ENCODE results near the gene OR1L8. TPM values are rescaled to one million over a fixed set of nuclear protein-coding genes. Genes with fewer than 3 reads are reported as not detected.
A peak's percentile ranks its signal among the peaks of the same experiment; 100 is the strongest.
"Not testable (repeated sequence)": the region's sequence is repeated elsewhere in the genome, so short reads cannot be mapped to it uniquely, and the experiment has no call there.

Gene OR1L8
- not detected in 2 replicates for total RNA-seq

GRCh38 chr9:122583284-122583683 lies at the start of gene OR1L8:
Gene OR1L8, minus strand, starts transcription at chr9:122583384. Its CDS starts 14,907 bp downstream, at chr9:122568477.
- not testable (repeated sequence) for H3K4me3 Mint-ChIP-seq, H3K9me3 Mint-ChIP-seq

GRCh38 chr9:122619996-122620395 lies 36.8 kb upstream of the OR1L8 start:
- H3K27ac Mint-ChIP-seq, result no peak overlapping the region
- H3K4me3 Mint-ChIP-seq, result no peak overlapping the region
- intact Hi-C loops (cut with micrococcal nuclease), result no loop called here
- DNase-seq, result no peak
- H3K4me1 Mint-ChIP-seq, result no peaks in the 10 kb centered on the region
- H3K27me3 Mint-ChIP-seq, result no peaks in the 10 kb centered on the region
- no peaks in the 10 kb centered on the region for H3K36me3 Mint-ChIP-seq (ENCODE audit: low read depth)
- H3K9me3 Mint-ChIP-seq, result no peaks in the 10 kb centered on the region

More at GRCh38 chr9:122583284-122583683, at the start of gene OR1L8:
- intact Hi-C loops (cut with micrococcal nuclease); H3K4me1 Mint-ChIP-seq; H3K27me3 Mint-ChIP-seq; H3K27ac Mint-ChIP-seq; H3K36me3 Mint-ChIP-seq (ENCODE audit: low read depth); DNase-seq: not testable (repeated sequence)

GRCh38 chr9:122614362-122614761 lies 31.2 kb upstream of the OR1L8 start, which contains the start of gene OR1Q1:
Gene OR1Q1, plus strand, starts transcription at chr9:122614738. Its CDS starts 0 bp downstream, at chr9:122614738.
- Mint-ChIP-seq H3K36me3 (ENCODE audit: low read depth) (no peaks in the 10 kb centered on the region), H3K9me3 (no peaks in the 10 kb centered on the region), H3K27me3 (no peaks in the 10 kb centered on the region), H3K4me3 (no peak within 1 kb of the TSS), H3K27ac (no peak within 1 kb of the TSS), H3K4me1 (no peaks in the 10 kb centered on the region)
- intact Hi-C loops (cut with micrococcal nuclease), result no loop called here
- no peak for DNase-seq

- no peak overlapping the region for H3K4me3 Mint-ChIP-seq
- no peaks in the 10 kb centered on the region for H3K4me1 Mint-ChIP-seq
- no peaks in the 10 kb centered on the region for H3K9me3 Mint-ChIP-seq
- H3K27ac Mint-ChIP-seq, result no peak overlapping the region
- intact Hi-C loops (cut with micrococcal nuclease), result no loop called here
- DNase-seq, result no peak
- H3K27me3 Mint-ChIP-seq, result no peaks in the 10 kb centered on the region
- no peaks in the 10 kb centered on the region for H3K36me3 Mint-ChIP-seq (ENCODE audit: low read depth)
These were observed 26.6 kb upstream of the OR1L8 start for GRCh38 chr9:122609804-122610203.

GRCh38 chr9:122606587-122606986 lies 23.4 kb upstream of the OR1L8 start:
- DNase-seq, result no peak
- no peaks in the 10 kb centered on the region for H3K4me1 Mint-ChIP-seq
- intact Hi-C loops (cut with micrococcal nuclease), result no loop called here
- H3K9me3 Mint-ChIP-seq, result no peaks in the 10 kb centered on the region
- H3K27ac Mint-ChIP-seq, result no peak overlapping the region
- H3K4me3 Mint-ChIP-seq, result no peak overlapping the region
- no peaks in the 10 kb centered on the region for H3K36me3 Mint-ChIP-seq (ENCODE audit: low read depth)
- H3K27me3 Mint-ChIP-seq, result no peaks in the 10 kb centered on the region

- Mint-ChIP-seq H3K4me1 (no peaks in the 10 kb centered on the region), H3K27ac (no peak overlapping the region), H3K4me3 (no peak overlapping the region), H3K36me3 (ENCODE audit: low read depth) (no peaks in the 10 kb centered on the region), H3K9me3 (no peaks in the 10 kb centered on the region), H3K27me3 (no peaks in the 10 kb centered on the region)
- intact Hi-C loops (cut with micrococcal nuclease), result no loop called here
- DNase-seq, result no peak
These were observed 22.5 kb upstream of the OR1L8 start for GRCh38 chr9:122605691-122606090.

GRCh38 chr9:122580360-122580759 lies 2.8 kb downstream of the OR1L8 start:
- Mint-ChIP-seq H3K36me3 (ENCODE audit: low read depth) (no peaks in the 10 kb centered on the region), H3K9me3 (no peaks in the 10 kb centered on the region), H3K27me3 (peaks cover 6% of the 10 kb centered on the region), H3K4me3 (no peak overlapping the region), H3K27ac (no peak overlapping the region), H3K4me1 (no peaks in the 10 kb centered on the region)
- DNase-seq, result no peak
- intact Hi-C loops (cut with micrococcal nuclease), result no loop called here

GRCh38 chr9:122579874-122580273 lies 3.3 kb downstream of the OR1L8 start:
- no peak for DNase-seq
- Mint-ChIP-seq H3K27me3 (peaks cover 5% of the 10 kb centered on the region), H3K27ac (no peak overlapping the region), H3K4me1 (no peaks in the 10 kb centered on the region), H3K36me3 (ENCODE audit: low read depth) (no peaks in the 10 kb centered on the region), H3K4me3 (no peak overlapping the region), H3K9me3 (no peaks in the 10 kb centered on the region)
- intact Hi-C loops (cut with micrococcal nuclease), result no loop called here

GRCh38 chr9:122572456-122572855 lies 10.7 kb downstream of the OR1L8 start:
- H3K4me3 Mint-ChIP-seq, result no peak overlapping the region
- no peaks in the 10 kb centered on the region for H3K36me3 Mint-ChIP-seq (ENCODE audit: low read depth)
- intact Hi-C loops (cut with micrococcal nuclease), result no loop called here
- H3K27ac Mint-ChIP-seq, result no peak overlapping the region
- peaks cover 4% of the 10 kb centered on the region for H3K9me3 Mint-ChIP-seq
- peaks cover 8% of the 10 kb centered on the region for H3K4me1 Mint-ChIP-seq
- H3K27me3 Mint-ChIP-seq, result peaks cover 2% of the 10 kb centered on the region
- DNase-seq, result no peak

- no peaks in the 10 kb centered on the region for H3K27me3 Mint-ChIP-seq
- peak; percentile 42 for DNase-seq
- no peak overlapping the region for H3K27ac Mint-ChIP-seq
- peaks cover 8% of the 10 kb centered on the region for H3K9me3 Mint-ChIP-seq
- peaks cover 7% of the 10 kb centered on the region for H3K4me1 Mint-ChIP-seq
- no peaks in the 10 kb centered on the region for H3K36me3 Mint-ChIP-seq (ENCODE audit: low read depth)
- intact Hi-C loops (cut with micrococcal nuclease), result no loop called here
- no peak overlapping the region for H3K4me3 Mint-ChIP-seq
These were observed 15.3 kb downstream of the OR1L8 start for GRCh38 chr9:122567901-122568300.

- H3K27ac Mint-ChIP-seq, result no peak overlapping the region
- intact Hi-C loops (cut with micrococcal nuclease), result no loop called here
- H3K4me3 Mint-ChIP-seq, result no peak overlapping the region
- H3K4me1 Mint-ChIP-seq, result peaks cover 3% of the 10 kb centered on the region
- H3K9me3 Mint-ChIP-seq, result peaks cover 9% of the 10 kb centered on the region
- no peaks in the 10 kb centered on the region for H3K36me3 Mint-ChIP-seq (ENCODE audit: low read depth)
- H3K27me3 Mint-ChIP-seq, result peaks cover 5% of the 10 kb centered on the region
- peak; percentile 58 for DNase-seq
These were observed 20.9 kb downstream of the OR1L8 start for GRCh38 chr9:122562134-122562760.

GRCh38 chr9:122561446-122561845 lies 21.7 kb downstream of the OR1L8 start:
- no peaks in the 10 kb centered on the region for H3K36me3 Mint-ChIP-seq (ENCODE audit: low read depth)
- peaks cover 5% of the 10 kb centered on the region for H3K27me3 Mint-ChIP-seq
- H3K4me3 Mint-ChIP-seq, result no peak overlapping the region
- no peak for DNase-seq
- intact Hi-C loops (cut with micrococcal nuclease), result no loop called here
- H3K27ac Mint-ChIP-seq, result no peak overlapping the region
- H3K9me3 Mint-ChIP-seq, result peaks cover 9% of the 10 kb centered on the region
- H3K4me1 Mint-ChIP-seq, result peaks cover 3% of the 10 kb centered on the region

- DNase-seq, result no peak
- H3K27me3 Mint-ChIP-seq, result peaks cover 15% of the 10 kb centered on the region
- H3K4me1 Mint-ChIP-seq, result no peaks in the 10 kb centered on the region
- intact Hi-C loops (cut with micrococcal nuclease), result no loop called here
- H3K9me3 Mint-ChIP-seq, result no peaks in the 10 kb centered on the region
- H3K4me3 Mint-ChIP-seq, result no peak within 1 kb of the TSS
- H3K27ac Mint-ChIP-seq, result no peak within 1 kb of the TSS
- H3K36me3 Mint-ChIP-seq (ENCODE audit: low read depth), result no peaks in the 10 kb centered on the region
These were observed 30.4 kb downstream of the OR1L8 start, which contains the start of gene OR1N2 for GRCh38 chr9:122552812-122553211. Gene OR1N2, plus strand, starts transcription at chr9:122553112. Its CDS starts 100 bp downstream, at chr9:122553212.

GRCh38 chr9:122551371-122551770 lies 31.8 kb downstream of the OR1L8 start:
- H3K4me3 Mint-ChIP-seq, result no peak overlapping the region
- intact Hi-C loops (cut with micrococcal nuclease), result no loop called here
- H3K9me3 Mint-ChIP-seq, result no peaks in the 10 kb centered on the region
- DNase-seq, result no peak
- no peak overlapping the region for H3K27ac Mint-ChIP-seq
- no peaks in the 10 kb centered on the region for H3K4me1 Mint-ChIP-seq
- peaks cover 14% of the 10 kb centered on the region for H3K27me3 Mint-ChIP-seq
- H3K36me3 Mint-ChIP-seq (ENCODE audit: low read depth), result no peaks in the 10 kb centered on the region

GRCh38 chr9:122546196-122546595 lies 37.0 kb downstream of the OR1L8 start:
- no peaks in the 10 kb centered on the region for H3K4me1 Mint-ChIP-seq
- no peaks in the 10 kb centered on the region for H3K9me3 Mint-ChIP-seq
- H3K27ac Mint-ChIP-seq, result no peak overlapping the region
- intact Hi-C loops (cut with micrococcal nuclease), result no loop called here
- no peak overlapping the region for H3K4me3 Mint-ChIP-seq
- H3K36me3 Mint-ChIP-seq (ENCODE audit: low read depth), result no peaks in the 10 kb centered on the region
- H3K27me3 Mint-ChIP-seq, result peaks cover 4% of the 10 kb centered on the region
- no peak for DNase-seq
